GM23248 (cell line): ENCODE data around the gene NLRP7. TPM values are rescaled to one million over a fixed set of nuclear protein-coding genes. Genes with fewer than 3 reads are reported as not detected.
"Not testable (repeated sequence)": the region's sequence is repeated elsewhere in the genome, so short reads cannot be mapped to it uniquely, and the experiment has no call there.

Experiments
- DNase-seq: peaks from one replicate; pipeline ENCODE4 v3.0.0-alpha.2; 2015
- H2AFZ ChIP-seq: fragments of 200-600 bp; sonication (generic); 2 replicates; pipeline ENCODE4 v1.6.1; 2016; ENCODE audit warnings: antibody characterized with exemption
- H3F3A ChIP-seq: fragments of 200-600 bp; sonication (generic); 2 replicates; pipeline ENCODE4 v1.6.1; 2016; ENCODE audit warnings: mild to moderate bottlenecking, antibody characterized with exemption, mixed run types; ENCODE audit not compliant: insufficient read depth
- H3K27ac ChIP-seq: fragments of 200-600 bp; sonication (generic); 2 replicates; pipeline ENCODE4 v1.5.1; 2016; ENCODE audit warnings: mild to moderate bottlenecking
- H3K27me3 ChIP-seq: fragments of 200-600 bp; sonication (generic); replicated peaks from 2 replicates; pipeline ENCODE4 v1.6.1; 2016; ENCODE audit warnings: mild to moderate bottlenecking; ENCODE audit not compliant: insufficient read depth
- H3K36me3 ChIP-seq: fragments of 200-600 bp; sonication (generic); 2 replicates; pipeline ENCODE4 v1.6.1; 2016; ENCODE audit warnings: low read depth, mild to moderate bottlenecking
- H3K4me1 ChIP-seq: fragments of 200-600 bp; sonication (generic); 2 replicates; pipeline ENCODE4 v1.6.1; 2016; ENCODE audit warnings: mild to moderate bottlenecking; ENCODE audit not compliant: insufficient read depth
- H3K4me2 ChIP-seq: fragments of 200-600 bp; sonication (generic); one replicate; pipeline ENCODE4 v1.6.1; 2016; ENCODE audit warnings: mild to moderate bottlenecking; ENCODE audit not compliant: unreplicated experiment
- H3K4me3 ChIP-seq: fragments of 200-600 bp; sonication (generic); 2 replicates; pipeline ENCODE4 v1.5.1; 2016; ENCODE audit warnings: mild to moderate bottlenecking
- H3K79me2 ChIP-seq: fragments of 200-600 bp; sonication (generic); 2 replicates; pipeline ENCODE4 v1.6.1; 2016; ENCODE audit warnings: mild to moderate bottlenecking; ENCODE audit not compliant: insufficient read depth
- H3K9ac ChIP-seq: fragments of 200-600 bp; sonication (generic); 2 replicates; pipeline ENCODE4 v1.6.1; 2016; ENCODE audit warnings: mild to moderate bottlenecking
- H3K9me2 ChIP-seq: fragments of 200-600 bp; sonication (generic); 2 replicates; pipeline ENCODE4 v1.6.1; 2016; ENCODE audit warnings: mixed run types, mild to moderate bottlenecking, moderate library complexity; ENCODE audit not compliant: insufficient read depth
- H3K9me3 ChIP-seq: fragments of 200-600 bp; sonication (generic); one replicate; pipeline ENCODE4 v1.6.1; 2017; ENCODE audit warnings: low read depth
- H4K20me1 ChIP-seq: fragments of 200-600 bp; sonication (generic); 2 replicates; pipeline ENCODE4 v1.6.0; 2016; ENCODE audit not compliant: insufficient read depth
- EZH2 ChIP-seq: fragments of 200-600 bp; sonication (generic); IDR thresholded peaks from 2 replicates; pipeline ENCODE4 v1.6.1; 2018; ENCODE audit warnings: antibody characterized with exemption, mild to moderate bottlenecking; ENCODE audit not compliant: insufficient read depth, poor library complexity, severe bottlenecking
- EZH2phosphoT487 ChIP-seq: fragments of 200-600 bp; sonication (generic); IDR thresholded peaks from 2 replicates; pipeline ENCODE4 v1.6.1; 2018; ENCODE audit warnings: antibody characterized with exemption, moderate library complexity, mild to moderate bottlenecking, low read depth; ENCODE audit not compliant: insufficient read depth
- WGBS, 2 experiments: methylation state at CpG; one replicate each; pipeline ENCODE4 v1.1.6; 2015 to 2017; ENCODE audit warnings: low lambda C conversion rate in 2 of 2, low coverage in 1 of 2; ENCODE audit errors: missing lambda C conversion rate in 2 of 2; 5-methylcytosine and 5-hydroxymethylcytosine counted together
- in situ Hi-C: fragments of 300-500 bp; cut with MboI; formaldehyde crosslinking; loops from 2 replicates; pipeline ENCODE4 v1.15.0; 2020
- polyA plus RNA-seq: library from polyadenylated mRNA; unstranded; fragments of >200 nt; fragmentation: Nextera tagmentation; extraction: Ambion mirVana; gene quantifications from 2 replicates; pipeline ENCODE4 v1.2.1, GENCODE V29; 2016
- total RNA-seq: library from RNA; depleted of rRNA; stranded (reverse); fragments of >200 nt; shearing (Covaris generic); gene quantifications from 2 replicates; pipeline ENCODE4 v1.2.3, GENCODE V29; 2014

NLRP7 gene
- total and polyA plus RNA-seq, 2 experiments from 2014 or later: not detected

DNA sequence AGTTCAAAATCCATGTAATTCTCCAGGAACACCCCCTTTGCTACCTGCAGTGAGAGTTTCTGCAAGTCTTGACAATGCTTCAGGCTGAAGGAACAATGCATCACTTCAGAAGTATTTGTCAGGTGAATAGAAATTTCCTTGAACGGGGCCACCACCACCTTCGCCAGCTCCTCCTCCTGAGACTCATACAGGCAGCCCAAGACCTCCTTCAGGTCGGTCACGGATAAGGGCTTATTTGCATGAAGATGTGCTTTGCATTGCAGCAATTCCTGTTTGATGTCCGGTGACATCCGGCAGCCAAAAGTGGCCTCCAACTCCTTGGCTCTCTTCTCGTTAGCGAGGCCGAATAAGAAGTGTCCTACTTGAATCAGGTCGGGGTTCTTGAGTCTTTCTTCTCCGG lies 8.4 kb downstream of the NLRP7 start:
- Histone ChIP-seq H2AFZ (no peak overlapping the region), H3K27ac (no peak overlapping the region), H3K4me3 (no peak overlapping the region), H3K79me2 (no peaks in the 10 kb centered on the region), H3K27me3 (no peaks in the 10 kb centered on the region), H3K36me3 (no peaks in the 10 kb centered on the region), H3K9me2 (no peaks in the 10 kb centered on the region), H4K20me1 (no peaks in the 10 kb centered on the region), H3K9ac (no peak overlapping the region), H3K4me1 (no peaks in the 10 kb centered on the region), H3K9me3 (no peaks in the 10 kb centered on the region), H3K4me2 (no peak overlapping the region), H3F3A (no peaks in the 10 kb centered on the region)
- 46 to 52% methylated on average over 11 of the region's 11 CpGs for WGBS, 2 experiments
- in situ Hi-C loops: no loop called here
- TF ChIP-seq EZH2phosphoT487 (no peak), EZH2 (no peak)
- DNase-seq: no peak

DNA sequence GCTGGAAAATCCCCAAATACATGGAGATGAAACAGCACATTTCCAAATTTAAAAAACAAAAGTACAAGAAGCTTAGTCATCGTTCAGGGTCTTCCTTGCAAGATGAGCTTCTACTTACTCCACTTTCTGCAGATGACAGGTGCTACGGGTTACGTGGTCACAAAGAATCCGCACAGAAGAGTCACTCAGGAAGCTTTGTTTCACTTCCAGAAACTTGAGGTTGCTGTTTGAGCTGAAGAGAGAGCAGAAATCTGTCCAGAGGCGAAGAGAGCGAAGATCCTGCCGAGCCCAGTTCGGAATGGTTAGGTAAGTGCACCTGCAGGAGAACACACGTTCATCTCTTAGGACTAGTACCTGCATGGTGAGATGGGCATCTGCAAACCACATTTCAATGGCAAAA lies 9.4 kb downstream of the NLRP7 start:
- WGBS, 2 experiments: 27 to 29% methylated on average over 9 of the region's 9 CpGs
- H2AFZ ChIP-seq: no peak overlapping the region
- no peak overlapping the region for H3K27ac ChIP-seq
- H3K79me2 ChIP-seq: no peaks in the 10 kb centered on the region
- H3K9ac ChIP-seq: no peak overlapping the region
- H3K4me3 ChIP-seq: no peak overlapping the region
- no peaks in the 10 kb centered on the region for H3K4me1 ChIP-seq
- H4K20me1 ChIP-seq: no peaks in the 10 kb centered on the region
- H3F3A ChIP-seq: no peaks in the 10 kb centered on the region
- in situ Hi-C loops: no loop called here
- no peak for DNase-seq
- no peaks in the 10 kb centered on the region for H3K9me3 ChIP-seq
- H3K36me3 ChIP-seq: no peaks in the 10 kb centered on the region
- H3K9me2 ChIP-seq: no peaks in the 10 kb centered on the region
- TF ChIP-seq EZH2phosphoT487: no peak
- no peak for TF ChIP-seq EZH2
- H3K4me2 ChIP-seq: no peak overlapping the region
- H3K27me3 ChIP-seq: no peaks in the 10 kb centered on the region

DNA sequence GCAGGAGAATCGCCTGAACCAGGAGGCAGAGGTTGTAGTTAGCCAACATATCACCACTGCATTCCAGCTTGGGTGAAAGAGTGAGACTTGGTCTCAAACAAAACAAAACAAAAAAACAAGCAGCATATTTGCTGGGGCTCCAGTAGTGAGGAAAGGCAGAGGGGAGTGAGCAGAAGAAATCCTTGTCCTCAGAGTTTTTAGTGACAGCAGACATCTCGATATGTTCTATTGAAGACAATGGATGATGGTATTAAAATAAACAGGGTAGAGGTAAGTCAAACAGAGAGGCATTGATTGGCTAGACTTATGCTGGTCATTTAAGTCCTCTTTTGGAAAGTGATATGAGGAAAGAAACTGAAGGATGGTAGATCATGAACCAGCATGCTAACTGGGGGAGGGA lies 19.0 kb downstream of the NLRP7 start:
- H3K4me3 ChIP-seq: no peak overlapping the region
- H3K4me1 ChIP-seq: no peaks in the 10 kb centered on the region
- no peaks in the 10 kb centered on the region for H4K20me1 ChIP-seq
- H2AFZ ChIP-seq: no peak overlapping the region
- H3K79me2 ChIP-seq: no peaks in the 10 kb centered on the region
- no peaks in the 10 kb centered on the region for H3K9me3 ChIP-seq
- no peak overlapping the region for H3K9ac ChIP-seq
- WGBS, 2 experiments: 37 to 39% methylated on average over 2 of the region's 2 CpGs
- TF ChIP-seq EZH2 (no peak), EZH2phosphoT487 (no peak)
- H3K4me2 ChIP-seq: no peak overlapping the region
- no peaks in the 10 kb centered on the region for H3F3A ChIP-seq
- no peaks in the 10 kb centered on the region for H3K27me3 ChIP-seq
- peak; percentile 12 for DNase-seq
- in situ Hi-C loops: no loop called here
- no peak overlapping the region for H3K27ac ChIP-seq
- no peaks in the 10 kb centered on the region for H3K9me2 ChIP-seq
- H3K36me3 ChIP-seq: no peaks in the 10 kb centered on the region

DNA sequence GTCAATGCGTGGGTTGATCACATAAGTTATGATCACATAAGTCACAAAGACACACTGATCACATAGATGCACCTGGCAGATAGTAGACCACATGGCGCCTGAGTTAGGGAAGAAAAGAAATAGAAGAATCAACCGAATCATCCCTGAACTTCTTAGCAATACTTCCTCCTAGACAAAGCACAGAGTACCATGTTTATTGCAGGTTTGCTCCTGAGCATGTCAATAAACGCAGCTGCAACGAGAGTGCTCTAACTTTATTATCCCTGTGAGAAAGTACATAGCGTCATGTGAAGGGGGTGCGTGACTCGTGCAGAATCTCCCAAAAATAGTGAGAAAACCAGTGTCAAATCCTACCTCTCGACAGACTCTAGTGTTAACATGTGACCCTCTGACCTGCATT lies 24.1 kb downstream of the NLRP7 start:
- 28 to 36% methylated on average over 9 of the region's 9 CpGs for WGBS, 2 experiments
- Histone ChIP-seq H3K9me2 (no peaks in the 10 kb centered on the region), H3K27me3 (no peaks in the 10 kb centered on the region), H3K4me2 (no peak overlapping the region), H3F3A (no peaks in the 10 kb centered on the region), H3K4me1 (no peaks in the 10 kb centered on the region), H2AFZ (no peak overlapping the region), H3K27ac (no peak overlapping the region), H3K9me3 (no peaks in the 10 kb centered on the region), H3K9ac (no peak overlapping the region), H3K79me2 (no peaks in the 10 kb centered on the region), H4K20me1 (no peaks in the 10 kb centered on the region), H3K4me3 (no peak overlapping the region), H3K36me3 (no peaks in the 10 kb centered on the region)
- TF ChIP-seq EZH2phosphoT487 (no peak), EZH2 (no peak)
- DNase-seq: no peak
- in situ Hi-C loops: no loop called here

DNA sequence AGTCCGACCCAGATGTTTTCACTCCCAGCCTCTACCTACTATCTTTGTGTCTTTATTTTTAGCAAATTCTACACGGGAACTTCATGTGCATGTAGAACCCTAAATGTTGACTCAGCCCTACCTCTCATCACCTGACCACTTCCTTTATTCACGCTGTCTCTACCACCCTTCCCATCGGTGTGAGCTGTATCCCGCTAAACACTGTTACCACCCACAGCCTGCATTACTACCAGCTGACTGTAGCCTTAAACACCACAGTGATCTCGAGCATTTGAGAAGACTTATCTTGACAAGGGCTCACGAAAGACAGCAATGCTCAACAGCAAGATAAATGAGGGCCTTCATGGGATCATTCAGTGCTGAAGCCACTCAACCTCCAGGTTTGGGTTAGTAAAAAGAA lies 26.2 kb downstream of the NLRP7 start:
- no peak for DNase-seq
- no peak for TF ChIP-seq EZH2
- no peak for TF ChIP-seq EZH2phosphoT487
- H3K27me3 ChIP-seq: no peaks in the 10 kb centered on the region
- no peak overlapping the region for H3K4me2 ChIP-seq
- no peak overlapping the region for H3K4me3 ChIP-seq
- 32 to 34% methylated on average over 7 of the region's 7 CpGs for WGBS, 2 experiments
- no peaks in the 10 kb centered on the region for H3K4me1 ChIP-seq
- H4K20me1 ChIP-seq: no peaks in the 10 kb centered on the region
- H3K9me2 ChIP-seq: no peaks in the 10 kb centered on the region
- no peak overlapping the region for H2AFZ ChIP-seq
- H3K27ac ChIP-seq: no peak overlapping the region
- no peaks in the 10 kb centered on the region for H3F3A ChIP-seq
- in situ Hi-C loops: no loop called here
- H3K79me2 ChIP-seq: no peaks in the 10 kb centered on the region
- no peaks in the 10 kb centered on the region for H3K36me3 ChIP-seq
- no peak overlapping the region for H3K9ac ChIP-seq
- H3K9me3 ChIP-seq: no peaks in the 10 kb centered on the region

DNA sequence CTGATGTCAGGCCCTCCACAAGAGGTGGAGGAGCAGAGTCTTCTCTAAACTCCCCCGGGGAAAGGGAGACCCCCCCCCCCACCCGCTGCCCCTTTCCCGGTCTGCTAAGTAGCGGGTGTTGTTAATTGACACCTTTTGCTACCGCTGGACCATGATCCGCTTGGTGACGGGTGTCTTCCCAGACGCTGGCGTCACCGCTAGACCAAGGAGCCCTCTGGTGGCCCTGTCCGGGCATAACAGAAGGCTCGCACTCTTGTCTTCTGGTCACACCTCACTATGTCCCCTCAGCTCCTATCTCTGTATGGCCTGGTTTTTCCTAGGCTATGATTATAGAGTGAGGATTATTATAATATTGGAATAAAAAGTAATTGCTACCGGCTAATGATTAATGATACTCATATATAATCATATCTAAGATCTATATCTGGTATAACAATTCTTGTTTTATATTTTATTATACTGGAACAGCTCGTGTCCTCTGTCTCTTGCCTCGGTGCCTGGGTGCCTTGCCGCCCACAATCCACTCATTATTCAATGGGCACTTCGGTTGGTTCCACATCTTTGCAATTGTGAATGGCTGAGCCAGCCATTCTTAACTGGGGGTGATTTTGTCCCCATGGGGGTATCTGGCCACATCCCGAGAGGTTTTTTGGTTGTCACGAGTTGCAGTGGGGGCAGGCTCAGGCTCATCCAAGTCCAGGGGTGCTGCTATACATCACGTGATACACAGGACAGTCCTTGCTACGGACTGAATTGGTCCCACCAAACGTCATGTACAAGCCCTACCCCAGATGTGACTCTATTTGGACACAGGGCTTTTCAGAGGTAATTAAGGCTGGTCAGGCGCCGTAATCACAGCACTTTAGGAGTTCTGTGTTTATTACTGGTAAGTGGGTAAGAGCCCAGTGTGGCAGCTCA lies 27.4 kb downstream of the NLRP7 start:
- WGBS, 2 experiments: 16 to 18% methylated on average over 21 to 24 of the region's 24 CpGs
- H4K20me1 ChIP-seq, H3K9me2 ChIP-seq, H3K4me2 ChIP-seq, H2AFZ ChIP-seq, H3K4me1 ChIP-seq, H3K27ac ChIP-seq, H3K9me3 ChIP-seq, H3K9ac ChIP-seq, in situ Hi-C loops, H3K36me3 ChIP-seq, H3K79me2 ChIP-seq, H3K27me3 ChIP-seq, DNase-seq, H3K4me3 ChIP-seq, H3F3A ChIP-seq: not testable (repeated sequence)
